Measurements from ENCODE around the gene NR4A3. TPM values are rescaled to one million over a fixed set of nuclear protein-coding genes. Genes with fewer than 3 reads are reported as not detected.

Gene NR4A3
- total and polyA plus RNA-seq, 9 of the 15 experiments (the other 6 are each of a cell fraction or from before 2014, with no cell fraction given), result 0.04 to 0.07 TPM; not detected in 7

- no peak overlapping the region for H3K4me2 ChIP-seq (ENCODE audit: insufficient read depth, low read length)
- no peak for ATAC-seq
- no peaks in the 10 kb centered on the region for H4K20me1 ChIP-seq (replicated peaks; ENCODE audit: control insufficient read depth, insufficient read depth, low read length)
- H3K9ac ChIP-seq (ENCODE audit: insufficient read depth in 1 of 2, low read depth in 2 of 2, low read length in 2 of 2), result no peak overlapping the region
- no TSS peak for BruUV-seq (replicated peaks)
- H3K36me3 ChIP-seq (ENCODE audit: control insufficient read depth, insufficient read depth, low read length), result no peaks in the 10 kb centered on the region
- DNase-seq (ENCODE audit: extremely low read depth in 1 of 4, low spot score in 3 of 4), result no peak
- H3K9me1 ChIP-seq (ENCODE audit: control insufficient read depth, insufficient read depth, low read length), result no peaks in the 10 kb centered on the region
- H2AFZ ChIP-seq (ENCODE audit: low read depth, low read length), result no peak overlapping the region
- FAIRE-seq, result no peak
- H3K4me1 ChIP-seq (replicated peaks in 1 of 2; ENCODE audit: control insufficient read depth in 2 of 2, insufficient read depth in 2 of 2, low read length in 2 of 2), result no peaks in the 10 kb centered on the region; a peak in 1 of 5 replicates
- no peaks in the 10 kb centered on the region for H3K9me3 ChIP-seq (replicated peaks; ENCODE audit: control insufficient read depth, insufficient read depth, low read depth, low read length)
- TF ChIP-seq ZBTB8A (IDR thresholded peaks at IDR 0.05; ENCODE audit: partially characterized antibody), result no peak
- TF ChIP-seq BRCA1 (IDR thresholded peaks at IDR 0.05), result no peak
- TF ChIP-seq BRCA1 (CRISPR knock-in tag; IDR thresholded peaks at IDR 0.05), result no peak
- TF ChIP-seq PRDM10 (IDR thresholded peaks at IDR 0.05; ENCODE audit: partially characterized antibody), result no peak
- TF ChIP-seq, protein P1, sequence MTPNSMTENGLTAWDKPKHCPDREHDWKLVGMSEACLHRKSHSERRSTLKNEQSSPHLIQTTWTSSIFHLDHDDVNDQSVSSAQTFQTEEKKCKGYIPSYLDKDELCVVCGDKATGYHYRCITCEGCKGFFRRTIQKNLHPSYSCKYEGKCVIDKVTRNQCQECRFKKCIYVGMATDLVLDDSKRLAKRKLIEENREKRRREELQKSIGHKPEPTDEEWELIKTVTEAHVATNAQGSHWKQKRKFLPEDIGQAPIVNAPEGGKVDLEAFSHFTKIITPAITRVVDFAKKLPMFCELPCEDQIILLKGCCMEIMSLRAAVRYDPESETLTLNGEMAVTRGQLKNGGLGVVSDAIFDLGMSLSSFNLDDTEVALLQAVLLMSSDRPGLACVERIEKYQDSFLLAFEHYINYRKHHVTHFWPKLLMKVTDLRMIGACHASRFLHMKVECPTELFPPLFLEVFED (CRISPR knock-in tag; conservative IDR thresholded peaks at IDR 0.05), result no peak
- TF ChIP-seq SMAD4 (CRISPR knock-in tag; conservative IDR thresholded peaks at IDR 0.05), result no peak
- TF ChIP-seq, protein P2, sequence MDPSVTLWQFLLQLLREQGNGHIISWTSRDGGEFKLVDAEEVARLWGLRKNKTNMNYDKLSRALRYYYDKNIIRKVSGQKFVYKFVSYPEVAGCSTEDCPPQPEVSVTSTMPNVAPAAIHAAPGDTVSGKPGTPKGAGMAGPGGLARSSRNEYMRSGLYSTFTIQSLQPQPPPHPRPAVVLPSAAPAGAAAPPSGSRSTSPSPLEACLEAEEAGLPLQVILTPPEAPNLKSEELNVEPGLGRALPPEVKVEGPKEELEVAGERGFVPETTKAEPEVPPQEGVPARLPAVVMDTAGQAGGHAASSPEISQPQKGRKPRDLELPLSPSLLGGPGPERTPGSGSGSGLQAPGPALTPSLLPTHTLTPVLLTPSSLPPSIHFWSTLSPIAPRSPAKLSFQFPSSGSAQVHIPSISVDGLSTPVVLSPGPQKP (CRISPR knock-in tag; IDR thresholded peaks at IDR 0.05), result no peak
- no peak for TF ChIP-seq HMG20A (CRISPR knock-in tag; conservative IDR thresholded peaks at IDR 0.05)
- TF ChIP-seq NCOR1 (IDR thresholded peaks at IDR 0.05), result no peak
- no peak for TF ChIP-seq THAP12 (CRISPR knock-in tag; IDR thresholded peaks at IDR 0.05)
- no peak for TF ChIP-seq SUPT5H (IDR thresholded peaks at IDR 0.05)
- TF ChIP-seq ZNF124 (CRISPR knock-in tag; IDR thresholded peaks at IDR 0.05), result no peak
- in situ Hi-C loops (cut with MboI), result no loop called here
- peaks cover 5 to 7% of the 10 kb centered on the region in 2 experiments; a peak in 3 of 5 replicates for H3K27me3 ChIP-seq (ENCODE audit: control insufficient read depth in 2 of 2, insufficient read depth in 2 of 2, low read length in 2 of 2)
- H3K79me2 ChIP-seq (ENCODE audit: control insufficient read depth, insufficient read depth, low read length), result no peaks in the 10 kb centered on the region
- no peak overlapping the region for H3K27ac ChIP-seq (ENCODE audit: extremely low read depth, low read depth, low read length)
- ChIA-PET POLR2A (no interaction called here), CTCF (ENCODE audit: low intra/inter-chr PET ratio) (no interaction called here)
- WGBS (ENCODE audit: insufficient coverage, low coverage, missing lambda C conversion rate), result 8% methylated on average over 1 of the region's 1 CpG
- intact Hi-C loops (cut with micrococcal nuclease), result loop anchor here (5.0 kb wide), 1 partner anchor 38 kb away; the partner anchor contains the start of gene NR4A3
- no peak overlapping the region for H3K4me3 ChIP-seq
Measured at GRCh38 chr9:99860266-99860665, 38.6 kb downstream of the NR4A3 start.
